AG04450 (cell line): ENCODE results near the gene FRMD4B. TPM values are rescaled to one million over a fixed set of nuclear protein-coding genes. Genes with fewer than 3 reads are reported as not detected.

Experiments used
- CTCF ChIA-PET: fragments of 300-600, 350-600 bp; formaldehyde crosslinking; extraction: SDS; loops from one replicate; lab custom pipeline; 2022; ENCODE audit warnings: antibody characterized with exemption, inconsistent platforms; lab: Charles Lee
- POLR2A ChIA-PET: fragments of 350-600 bp; formaldehyde crosslinking; extraction: SDS; loops from one replicate; lab custom pipeline; 2021; ENCODE audit warnings: antibody characterized with exemption, inconsistent platforms; lab: Yijun Ruan, JAX
- DNase-seq: peaks from one replicate; pipeline ENCODE4 v3.0.0-alpha.2; 2011; ENCODE audit warnings: low read depth, low spot score
- H3K27ac ChIP-seq: one replicate; pipeline ENCODE4 v1.5.1; 2012; ENCODE audit warnings: low read depth, low read length, control low read depth
- H3K27me3 ChIP-seq: one replicate; pipeline ENCODE4 v1.6.0; 2012; ENCODE audit warnings: low read length; ENCODE audit not compliant: control insufficient read depth, insufficient read depth
- H3K4me3 ChIP-seq: 2 replicates; pipeline ENCODE4 v1.5.1; 2011; ENCODE audit warnings: mild to moderate bottlenecking, low read depth, low read length, control low read depth
- H3K9me3 ChIP-seq: 2 replicates; pipeline ENCODE4 v1.5.1; 2012; ENCODE audit warnings: low read length; ENCODE audit not compliant: control insufficient read depth, insufficient read depth
- CTCF ChIP-seq: IDR thresholded peaks from 2 replicates; pipeline ENCODE4 v1.5.1; 2011; ENCODE audit warnings: low read depth, low read length, control low read depth, inconsistent platforms
- polyA plus RNA-seq: library from polyadenylated mRNA; depleted of rRNA; stranded (reverse); fragments of >200 nt; gene quantifications from 2 replicates; pipeline ENCODE4 v1.2.3, GENCODE V29; 2011

FRMD4B gene
- polyA plus RNA-seq, 1 experiment = 0.09 TPM

- Histone ChIP-seq H3K4me3 (no peak overlapping the region), H3K27me3 (no peaks in the 10 kb centered on the region), H3K27ac (no peak overlapping the region), H3K9me3 (no peaks in the 10 kb centered on the region)
- ChIA-PET CTCF (interaction anchor here (0.5 to 10.2 kb wide), 12 partner anchors 12 to 366 kb away, joined by 3 to 368 read pairs (median 9); partner anchors contain the start of gene LMOD3), POLR2A (no interaction called here)
- no peak for TF ChIP-seq CTCF
- DNase-seq = no peak
Observed at GRCh38 chr3:69305011-69305410, 80.9 kb downstream of the FRMD4B start.

GRCh38 chr3:69304396-69304795 lies 81.5 kb downstream of the FRMD4B start:
- Histone ChIP-seq H3K27me3 (no peaks in the 10 kb centered on the region), H3K4me3 (no peak overlapping the region), H3K9me3 (no peaks in the 10 kb centered on the region), H3K27ac (no peak overlapping the region)
- POLR2A ChIA-PET = no interaction called here
- CTCF ChIA-PET = interaction anchor here (0.8 to 10.2 kb wide), 3 partner anchors 126 to 184 kb away, joined by 3 to 368 read pairs (median 98); partner anchors contain the start of gene LMOD3
- DNase-seq = no peak
- no peak for TF ChIP-seq CTCF

- no peaks in the 10 kb centered on the region for H3K9me3 ChIP-seq
- DNase-seq = no peak
- ChIA-PET POLR2A (no interaction called here), CTCF (no interaction called here)
- no peak for TF ChIP-seq CTCF
- no peak overlapping the region for H3K27ac ChIP-seq
- H3K4me3 ChIP-seq = no peak overlapping the region
- peaks cover 4% of the 10 kb centered on the region for H3K27me3 ChIP-seq
Observed at GRCh38 chr3:69300296-69300695, 85.6 kb downstream of the FRMD4B start.

GRCh38 chr3:69299344-69299743 lies 86.5 kb downstream of the FRMD4B start:
- Histone ChIP-seq H3K9me3 (no peaks in the 10 kb centered on the region), H3K27me3 (peaks cover 4% of the 10 kb centered on the region), H3K27ac (no peak overlapping the region), H3K4me3 (no peak overlapping the region)
- ChIA-PET CTCF (no interaction called here), POLR2A (no interaction called here)
- no peak for DNase-seq
- TF ChIP-seq CTCF = no peak

- no peak for TF ChIP-seq CTCF
- Histone ChIP-seq H3K27me3 (peaks cover 4% of the 10 kb centered on the region), H3K9me3 (no peaks in the 10 kb centered on the region), H3K4me3 (no peak overlapping the region), H3K27ac (no peak overlapping the region)
- CTCF ChIA-PET = interaction anchor here (2.5 kb wide), 1 partner anchor 9 kb away, joined by 8 read pairs; no protein-coding TSS in a partner anchor
- no peak for DNase-seq
- POLR2A ChIA-PET = no interaction called here
Observed at GRCh38 chr3:69297501-69297900, 88.4 kb downstream of the FRMD4B start.
